Caco-2 (cell line): ENCODE data around the gene AGMAT. TPM values are rescaled to one million over a fixed set of nuclear protein-coding genes. Genes with fewer than 3 reads are reported as not detected.

Source experiments
- BruUV-seq: library from RNA; stranded (reverse); fragments of 400-500 nt; replicated peaks from 2 replicates; lab custom pipeline; 2021; lab: Mats Ljungman, UMichigan
- CTCF ChIA-PET: fragments of 300-600 bp; sonication (Branson Sonifier 250); formaldehyde crosslinking; loops from one replicate; lab custom pipeline; 2022; ENCODE audit warnings: antibody characterized with exemption; lab: Charles Lee
- POLR2A ChIA-PET: fragments of 300-600 bp; sonication (Branson Sonifier 250); formaldehyde crosslinking; loops from one replicate; lab custom pipeline; 2022; ENCODE audit warnings: antibody characterized with exemption; lab: Charles Lee
- DNase-seq, 2 experiments: peaks; one replicate each; pipeline versions ENCODE4 v3.0.0 to v3.0.0-alpha.2; 2020 to 2022
- H3K27me3 ChIP-seq: replicated peaks from 2 replicates; pipeline ENCODE4 v1.6.0; 2011; ENCODE audit warnings: low read length; ENCODE audit not compliant: control insufficient read depth, insufficient read depth
- H3K36me3 ChIP-seq: 2 replicates; pipeline ENCODE4 v1.5.1; 2011; ENCODE audit warnings: low read length; ENCODE audit not compliant: control insufficient read depth, insufficient read depth
- H3K4me1 ChIP-seq: fragments of 250-450 bp; sonication (Bioruptor Pico); 2 replicates; pipeline ENCODE4 v1.5.1; 2020; ENCODE audit warnings: mild to moderate bottlenecking
- H3K4me3 ChIP-seq: 2 replicates; pipeline ENCODE4 v1.5.1; 2011; ENCODE audit warnings: low read depth, mild to moderate bottlenecking, control low read depth, low read length
- H3K9me3 ChIP-seq: fragments of 250-450 bp; sonication (Bioruptor Pico); 2 replicates; pipeline ENCODE4 v1.5.1; 2020; ENCODE audit warnings: mild to moderate bottlenecking, moderate library complexity
- H3K27ac Mint-ChIP-seq: one replicate; pipeline ENCODE4 v1.8.0; 2022; ENCODE audit warnings: mixed read lengths; ENCODE audit not compliant: unreplicated experiment
- H3K27me3 Mint-ChIP-seq: one replicate; pipeline ENCODE4 v1.8.0; 2022; ENCODE audit warnings: mixed read lengths; ENCODE audit not compliant: insufficient read depth, unreplicated experiment
- H3K36me3 Mint-ChIP-seq: one replicate; pipeline ENCODE4 v1.8.0; 2022; ENCODE audit warnings: mild to moderate bottlenecking, mixed read lengths; ENCODE audit not compliant: insufficient read depth, unreplicated experiment
- H3K4me1 Mint-ChIP-seq: one replicate; pipeline ENCODE4 v1.8.0; 2022; ENCODE audit warnings: low read depth, mixed read lengths; ENCODE audit not compliant: unreplicated experiment
- H3K4me3 Mint-ChIP-seq: one replicate; pipeline ENCODE4 v1.8.0; 2022; ENCODE audit warnings: mild to moderate bottlenecking, moderate library complexity, mixed read lengths; ENCODE audit not compliant: unreplicated experiment
- H3K9me3 Mint-ChIP-seq: one replicate; pipeline ENCODE4 v1.8.0; 2022; ENCODE audit warnings: mixed read lengths; ENCODE audit not compliant: unreplicated experiment
- intact Hi-C: fragments of 100-400 bp; cut with micrococcal nuclease; formaldehyde crosslinking; loops from one replicate; pipeline ENCODE4 v1.10.0; 2022; ENCODE audit not compliant: unreplicated experiment
- total RNA-seq: library from RNA; stranded (reverse); gene quantifications from 2 replicates; pipeline ENCODE4 v1.2.3, GENCODE V29; 2022
- TF ChIP-seq, protein P1 (sequence below), 2 experiments: fragments of 200-600 bp in 1 of 2; IDR thresholded peaks; 1 replicate in 1 of 2; 2 replicates in 1 of 2; pipeline versions ENCODE4 v1.5.1 to v1.8.0; 2011 to 2022; ENCODE audit warnings: antibody characterized with exemption in 1 of 2, control low read depth in 1 of 2, inconsistent platforms in 1 of 2, low read depth in 1 of 2, low read length in 1 of 2, mild to moderate bottlenecking in 1 of 2, moderate library complexity in 1 of 2; ENCODE audit not compliant: insufficient read depth in 1 of 2, severe bottlenecking in 1 of 2, unreplicated experiment in 1 of 2

AGMAT gene
- total RNA-seq, 1 experiment from 2014 or later, result 48.3 TPM

- no peak for DNase-seq
- H3K4me3 ChIP-seq, result no peak overlapping the region
- ChIA-PET CTCF (no interaction called here), POLR2A (no interaction called here)
- intact Hi-C loops, result no loop called here
- H3K27me3 Mint-ChIP-seq, result no peaks in the 10 kb centered on the region
- H3K36me3 Mint-ChIP-seq, result peaks cover 40% of the 10 kb centered on the region
- peaks cover 2% of the 10 kb centered on the region; the same call in 1 of the 2 replicates for H3K36me3 ChIP-seq
- peaks cover 32% of the 10 kb centered on the region for H3K4me1 Mint-ChIP-seq
- BruUV-seq, result no TSS peak
- no peak overlapping the region for H3K4me3 Mint-ChIP-seq
- H3K27ac Mint-ChIP-seq, result no peak overlapping the region
- no peaks in the 10 kb centered on the region for H3K27me3 ChIP-seq
- H3K9me3 Mint-ChIP-seq, result no peaks in the 10 kb centered on the region
- TF ChIP-seq, protein P1, sequence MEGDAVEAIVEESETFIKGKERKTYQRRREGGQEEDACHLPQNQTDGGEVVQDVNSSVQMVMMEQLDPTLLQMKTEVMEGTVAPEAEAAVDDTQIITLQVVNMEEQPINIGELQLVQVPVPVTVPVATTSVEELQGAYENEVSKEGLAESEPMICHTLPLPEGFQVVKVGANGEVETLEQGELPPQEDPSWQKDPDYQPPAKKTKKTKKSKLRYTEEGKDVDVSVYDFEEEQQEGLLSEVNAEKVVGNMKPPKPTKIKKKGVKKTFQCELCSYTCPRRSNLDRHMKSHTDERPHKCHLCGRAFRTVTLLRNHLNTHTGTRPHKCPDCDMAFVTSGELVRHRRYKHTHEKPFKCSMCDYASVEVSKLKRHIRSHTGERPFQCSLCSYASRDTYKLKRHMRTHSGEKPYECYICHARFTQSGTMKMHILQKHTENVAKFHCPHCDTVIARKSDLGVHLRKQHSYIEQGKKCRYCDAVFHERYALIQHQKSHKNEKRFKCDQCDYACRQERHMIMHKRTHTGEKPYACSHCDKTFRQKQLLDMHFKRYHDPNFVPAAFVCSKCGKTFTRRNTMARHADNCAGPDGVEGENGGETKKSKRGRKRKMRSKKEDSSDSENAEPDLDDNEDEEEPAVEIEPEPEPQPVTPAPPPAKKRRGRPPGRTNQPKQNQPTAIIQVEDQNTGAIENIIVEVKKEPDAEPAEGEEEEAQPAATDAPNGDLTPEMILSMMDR (IDR thresholded peaks at IDR 0.05; ENCODE audit: insufficient read depth in 1 of 2, low read depth in 1 of 2, low read length in 1 of 2, severe bottlenecking in 1 of 2, unreplicated experiment in 1 of 2), result no peak
- H3K4me1 ChIP-seq, result peaks cover 29% of the 10 kb centered on the region
- H3K9me3 ChIP-seq, result no peaks in the 10 kb centered on the region
Observed at GRCh38 chr1:15624133-15624714, 39.4 kb upstream of the AGMAT start.

DNA sequence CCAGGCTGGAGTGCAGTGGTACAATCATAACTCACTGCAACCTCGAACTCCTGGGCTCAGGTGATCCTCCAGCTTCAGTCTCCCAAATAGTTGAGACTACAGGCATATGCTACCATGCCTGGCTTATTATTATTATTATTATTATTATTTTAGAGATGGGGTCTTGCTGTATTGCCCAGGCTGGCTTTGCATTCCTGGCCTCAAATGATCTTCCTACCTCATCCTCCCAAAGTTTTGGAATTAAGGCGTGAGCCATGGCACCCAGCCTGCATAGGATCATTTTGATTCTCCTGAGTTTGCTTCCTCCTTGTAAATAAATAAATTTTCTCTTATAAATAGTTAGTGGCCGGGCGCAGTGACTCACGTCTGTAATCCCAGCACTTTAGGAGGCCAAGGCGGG is 38.6 kb upstream of the AGMAT start:
- H3K9me3 ChIP-seq, result no peaks in the 10 kb centered on the region
- BruUV-seq, result no TSS peak
- H3K4me3 ChIP-seq, result no peak overlapping the region
- no peaks in the 10 kb centered on the region for H3K27me3 Mint-ChIP-seq
- H3K9me3 Mint-ChIP-seq, result no peaks in the 10 kb centered on the region
- peaks cover 2% of the 10 kb centered on the region; the same call in 1 of the 2 replicates for H3K36me3 ChIP-seq
- no peaks in the 10 kb centered on the region for H3K27me3 ChIP-seq
- H3K36me3 Mint-ChIP-seq, result peaks cover 41% of the 10 kb centered on the region
- ChIA-PET CTCF (no interaction called here), POLR2A (no interaction called here)
- TF ChIP-seq, protein P1 (IDR thresholded peaks at IDR 0.05; ENCODE audit: insufficient read depth in 1 of 2, low read depth in 1 of 2, low read length in 1 of 2, severe bottlenecking in 1 of 2, unreplicated experiment in 1 of 2), result no peak
- no peak overlapping the region for H3K4me3 Mint-ChIP-seq
- DNase-seq, result no peak
- intact Hi-C loops, result no loop called here
- peaks cover 32% of the 10 kb centered on the region for H3K4me1 Mint-ChIP-seq
- H3K4me1 ChIP-seq, result peaks cover 29% of the 10 kb centered on the region
- H3K27ac Mint-ChIP-seq, result no peak overlapping the region

GRCh38 chr1:15622712-15623373 is 38.0 kb upstream of the AGMAT start:
- POLR2A ChIA-PET, result interaction anchor here (1.2 kb wide), 1 partner anchor 158 kb away, joined by 3 read pairs; no protein-coding TSS in a partner anchor
- BruUV-seq, result no TSS peak
- Histone ChIP-seq H3K36me3 (peaks cover 2% of the 10 kb centered on the region; the same call in 1 of the 2 replicates), H3K4me3 (no peak overlapping the region), H3K4me1 (peaks cover 29% of the 10 kb centered on the region), H3K9me3 (no peaks in the 10 kb centered on the region), H3K27me3 (no peaks in the 10 kb centered on the region)
- DNase-seq, result no peak
- H3K36me3 Mint-ChIP-seq, result peaks cover 37% of the 10 kb centered on the region
- CTCF ChIA-PET, result no interaction called here
- H3K4me1 Mint-ChIP-seq, result peaks cover 32% of the 10 kb centered on the region
- no peak overlapping the region for H3K4me3 Mint-ChIP-seq
- no peaks in the 10 kb centered on the region for H3K27me3 Mint-ChIP-seq
- H3K9me3 Mint-ChIP-seq, result no peaks in the 10 kb centered on the region
- TF ChIP-seq, protein P1 (IDR thresholded peaks at IDR 0.05; ENCODE audit: insufficient read depth in 1 of 2, low read depth in 1 of 2, low read length in 1 of 2, severe bottlenecking in 1 of 2, unreplicated experiment in 1 of 2), result no peak
- intact Hi-C loops, result no loop called here
- H3K27ac Mint-ChIP-seq, result no peak overlapping the region
